Bone marrow (tissue), 2 donors: ENCODE measurements around the gene MALRD1.
"Not testable (repeated sequence)": the region's sequence is repeated elsewhere in the genome, so short reads cannot be mapped to it uniquely, and the experiment has no call there.

Source experiments
- DNase-seq, 2 donors: peaks; one replicate each; lab custom pipeline; 2025; lab: John Stamatoyannopoulos, UW

The MALRD1 gene

GRCh38 chr10:19491166-19491565, 442.6 kb downstream of the MALRD1 start:
- no peak for DNase-seq

GRCh38 chr10:19493917-19494316, 445.3 kb downstream of the MALRD1 start:
- DNase-seq, result no peak

DNA sequence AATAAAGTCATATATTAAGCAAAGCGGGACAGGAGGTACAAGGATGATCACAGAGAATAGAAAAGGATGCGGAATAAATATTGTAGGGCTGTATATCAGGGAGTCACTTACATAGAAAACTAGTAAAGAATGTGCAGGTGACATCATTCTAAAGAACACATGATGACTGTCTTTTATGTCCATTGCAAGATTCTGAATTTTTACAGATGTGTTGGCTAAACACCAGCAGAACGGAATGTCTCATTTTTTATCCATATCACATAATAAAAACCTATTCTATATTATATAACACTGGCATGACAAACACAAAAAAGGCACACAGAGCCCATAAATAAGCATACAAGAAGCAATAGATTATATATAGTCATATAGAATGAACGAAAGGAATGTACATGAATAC, 448.4 kb downstream of the MALRD1 start:
- DNase-seq, result no peak

- DNase-seq, result no peak
These were observed 450.0 kb downstream of the MALRD1 start for GRCh38 chr10:19498393-19499290.

- DNase-seq, result no peak
These were observed 450.7 kb downstream of the MALRD1 start for GRCh38 chr10:19499291-19499770.

DNA sequence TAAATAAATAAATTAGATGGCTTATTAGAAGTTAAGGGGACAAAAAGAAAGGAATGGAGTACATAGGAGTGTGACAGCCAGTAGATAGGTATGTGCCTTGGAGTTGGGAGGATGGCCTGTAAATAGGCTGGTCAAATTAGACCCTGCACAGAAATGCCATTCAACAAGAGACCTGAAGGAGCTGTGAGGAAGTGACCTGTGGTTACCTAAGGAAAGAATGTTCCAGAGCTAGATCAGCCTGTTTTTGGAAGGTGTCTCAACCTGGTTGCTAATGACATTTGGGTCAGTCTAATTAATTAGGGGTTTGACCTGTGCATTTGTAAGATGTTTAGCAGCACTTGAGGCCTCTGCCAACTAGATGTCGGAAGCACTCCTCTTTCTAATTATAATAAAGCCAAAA, 452.4 kb downstream of the MALRD1 start:
- DNase-seq, result no peak

DNA sequence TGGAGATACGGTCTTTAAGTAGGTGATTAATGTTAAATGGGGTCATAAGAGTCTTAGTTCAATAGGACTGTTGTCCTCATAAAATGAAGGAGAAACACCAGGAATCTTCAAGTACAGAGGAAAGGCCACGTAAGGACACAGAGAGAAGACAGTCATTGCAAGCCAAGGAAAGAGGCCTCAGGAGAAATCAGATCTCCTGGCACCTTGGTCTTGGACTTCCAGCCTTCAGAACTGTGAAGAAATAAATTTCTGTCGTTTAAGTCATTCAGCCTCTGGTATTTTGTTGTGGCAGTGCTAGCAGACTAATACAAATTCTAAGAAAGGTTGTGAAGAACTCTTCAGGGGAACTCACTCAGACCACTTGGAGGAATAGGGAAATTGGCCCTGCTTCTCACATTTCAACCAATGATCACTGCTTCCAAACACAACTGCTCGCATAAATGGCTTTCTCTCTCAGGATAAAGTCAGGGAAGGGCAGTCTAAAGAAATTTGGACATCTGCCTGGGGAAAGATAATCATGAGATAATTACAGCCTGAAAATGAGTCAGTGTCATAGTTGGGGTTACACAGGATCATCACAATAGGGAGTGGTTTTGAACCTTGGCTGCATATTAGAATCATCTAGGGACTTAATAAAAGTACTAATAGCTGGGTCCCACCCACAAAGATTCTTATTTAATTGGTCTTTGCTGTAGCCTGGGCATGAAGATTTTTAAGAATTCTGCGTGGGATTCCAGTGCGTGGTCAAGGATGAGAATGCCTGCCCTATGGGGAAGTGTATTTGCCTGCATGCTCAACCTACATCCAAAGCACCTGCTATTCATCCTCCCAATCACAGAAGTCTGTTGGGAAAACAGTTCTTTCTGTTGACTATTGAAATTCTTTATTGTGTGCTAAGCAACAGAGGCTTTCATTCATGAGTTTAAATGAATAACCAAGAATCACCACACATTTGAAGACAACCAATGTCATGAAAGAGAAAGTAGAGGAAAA, 457.0 kb downstream of the MALRD1 start:
- DNase-seq, result no peak

DNA sequence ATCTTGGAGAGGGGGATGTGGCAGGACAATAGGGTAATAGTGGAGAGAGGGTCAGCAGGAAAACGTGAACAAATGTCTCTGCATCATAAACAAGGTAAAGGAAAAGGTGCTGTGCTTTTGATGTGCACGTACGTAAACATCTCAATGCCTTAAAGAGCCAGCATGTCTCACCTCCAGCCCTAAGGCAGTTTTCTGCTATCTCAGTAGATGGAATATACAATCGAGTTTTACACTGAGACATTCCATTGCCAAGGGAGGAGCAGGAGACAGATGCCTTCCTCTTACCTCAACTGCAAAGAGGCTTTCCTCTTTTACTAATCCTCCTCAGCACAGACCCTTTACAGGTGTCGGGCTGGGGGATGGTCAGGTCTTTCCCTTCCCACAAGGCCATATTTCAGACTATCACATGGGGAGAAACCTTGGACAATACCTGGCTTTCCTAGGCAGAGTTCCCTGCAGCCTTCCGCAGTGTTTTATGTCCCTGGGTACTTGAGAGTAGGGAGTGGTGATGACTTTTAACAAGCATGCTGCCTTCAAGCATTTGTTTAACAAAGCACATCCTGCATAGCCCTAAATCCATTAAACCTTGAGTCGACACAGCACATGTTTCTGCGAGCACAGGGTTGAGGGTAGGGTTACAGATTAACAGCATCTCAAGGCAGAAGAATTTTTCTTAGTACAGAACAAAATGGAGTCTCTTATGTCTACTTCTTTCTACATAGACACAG, 461.6 kb downstream of the MALRD1 start:
- DNase-seq, result not testable (repeated sequence)

- DNase-seq, result no peak
These were observed 469.5 kb downstream of the MALRD1 start for GRCh38 chr10:19518109-19518508.

DNA sequence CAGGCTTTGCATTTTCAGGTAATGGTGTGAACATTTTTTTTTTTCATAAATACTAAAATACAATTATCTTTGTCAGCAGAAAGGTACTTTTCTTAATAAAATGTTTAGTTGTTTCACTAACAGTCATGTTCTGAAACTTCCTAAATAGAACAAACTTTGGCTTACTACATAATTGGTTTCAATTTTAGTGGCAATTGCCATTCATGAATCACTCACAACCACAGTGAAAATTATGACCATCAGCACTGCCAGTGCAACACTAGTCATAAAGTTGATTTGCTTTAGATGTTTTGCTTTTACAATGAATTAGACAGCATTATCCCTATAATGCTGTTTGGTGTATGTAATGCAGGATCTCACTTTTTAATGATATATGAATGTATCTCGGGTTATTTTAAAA, 470.0 kb downstream of the MALRD1 start:
- no peak for DNase-seq

GRCh38 chr10:19531324-19531723, 482.7 kb downstream of the MALRD1 start:
- DNase-seq, result no peak

GRCh38 chr10:19532411-19532810, 483.8 kb downstream of the MALRD1 start:
- no peak for DNase-seq

- DNase-seq, result no peak
These were observed 492.7 kb downstream of the MALRD1 start for GRCh38 chr10:19541299-19541698.

- DNase-seq, result no peak
These were observed 497.6 kb downstream of the MALRD1 start for GRCh38 chr10:19546224-19546623.

GRCh38 chr10:19549503-19549902, 500.9 kb downstream of the MALRD1 start:
- no peak for DNase-seq

GRCh38 chr10:19556666-19557065, 508.1 kb downstream of the MALRD1 start:
- DNase-seq, result no peak

DNA sequence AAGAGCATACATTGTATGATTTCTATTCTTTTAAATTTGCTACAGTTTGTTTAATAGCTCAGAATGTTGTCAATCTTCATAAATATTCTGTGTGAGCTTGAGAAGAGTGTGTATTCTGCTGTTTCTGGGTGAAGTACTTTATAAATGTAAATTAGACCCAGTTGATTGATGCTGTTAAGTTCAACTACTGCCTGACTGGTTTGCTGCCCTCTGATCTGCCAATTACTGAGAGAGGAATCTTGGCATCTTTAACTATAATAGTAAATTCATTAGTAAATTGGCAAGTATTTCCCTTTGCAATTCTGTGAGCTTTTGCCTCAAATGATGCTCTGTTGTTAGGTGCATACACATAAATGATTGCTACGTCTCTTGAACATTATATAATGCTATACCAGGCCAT, 512.6 kb downstream of the MALRD1 start:
- DNase-seq, result no peak

DNA sequence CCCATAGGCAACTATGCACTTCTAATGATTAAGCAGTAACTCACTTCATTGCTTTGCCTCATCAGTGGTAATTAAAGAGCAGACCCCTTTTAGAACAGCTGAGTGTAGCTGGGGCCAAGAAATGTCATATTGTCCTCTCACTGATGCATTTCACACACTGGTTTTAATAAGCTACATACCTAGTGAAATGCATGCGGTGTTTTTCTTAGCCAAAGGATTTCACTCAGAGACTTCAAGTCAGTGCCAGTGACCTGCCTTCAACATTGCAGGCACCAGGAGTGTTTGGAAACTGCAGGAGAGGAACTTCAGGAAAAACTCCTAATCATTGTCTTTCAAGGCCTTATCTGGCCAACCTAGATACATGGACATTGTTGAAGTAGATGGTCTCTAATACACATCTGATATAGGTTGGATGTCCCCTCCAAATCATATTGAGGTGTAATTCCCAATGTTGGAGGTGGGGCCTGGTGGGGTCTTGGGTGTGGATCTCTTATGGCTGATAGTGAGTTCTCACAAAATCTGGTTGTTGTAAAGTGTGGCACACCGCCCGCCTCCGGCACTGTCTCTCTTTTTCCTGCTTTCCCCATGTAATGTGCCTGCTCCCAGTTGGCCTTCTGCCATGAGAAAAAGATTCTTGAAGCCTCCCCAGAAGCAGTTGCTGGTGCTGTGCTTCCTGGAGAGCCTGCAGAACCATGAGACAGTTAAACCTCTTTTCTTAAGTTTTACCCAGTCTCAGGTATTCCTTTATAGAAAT, 515.0 kb downstream of the MALRD1 start:
- DNase-seq, result no peak

DNA sequence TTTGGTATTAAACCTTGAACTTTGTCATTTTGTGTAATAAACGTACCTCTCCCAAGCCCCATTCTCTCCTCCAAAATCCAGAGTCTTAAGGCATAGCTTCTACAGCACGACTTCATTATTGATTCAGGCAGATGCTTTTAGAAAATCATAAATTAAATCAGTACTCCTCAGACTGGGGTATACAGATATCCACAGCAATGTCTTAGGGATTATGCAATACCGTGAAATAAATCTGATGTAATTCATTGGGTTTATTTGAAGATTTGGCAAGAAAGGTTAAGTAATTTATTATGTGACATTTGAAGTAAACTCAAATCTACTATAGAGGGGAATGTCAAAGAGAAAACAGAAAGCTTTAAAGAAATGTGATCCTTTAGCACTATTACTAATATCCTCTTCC, 521.5 kb downstream of the MALRD1 start:
- no peak for DNase-seq

GRCh38 chr10:19570991-19571390, 522.4 kb downstream of the MALRD1 start:
- no peak for DNase-seq

- DNase-seq, result no peak
These were observed 523.5 kb downstream of the MALRD1 start for GRCh38 chr10:19572056-19572455.
